Measurements from ENCODE around the gene ZNF830. TPM values are rescaled to one million over a fixed set of nuclear protein-coding genes. Genes with fewer than 3 reads are reported as not detected.

The ZNF830 gene
- total RNA-seq, 1 experiment from 2014 or later: 21.6 TPM

DNA sequence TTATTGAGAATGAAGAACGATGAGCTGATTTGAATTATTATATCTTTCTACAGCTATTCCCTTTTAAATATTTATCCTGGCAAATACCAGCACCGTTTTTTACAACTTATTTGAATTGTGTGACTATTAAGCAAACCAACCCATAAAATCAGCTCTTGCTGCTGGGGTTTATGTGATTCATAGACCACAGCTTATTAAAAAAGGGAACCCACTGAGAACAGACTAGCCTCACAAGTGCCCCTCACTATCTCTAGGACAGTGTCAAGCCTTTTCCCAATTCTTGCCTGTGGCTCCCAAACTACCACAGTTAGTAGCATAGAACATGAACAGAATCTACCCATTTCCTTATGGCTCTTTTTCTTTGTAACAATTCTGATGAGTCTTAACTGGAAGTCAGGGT, 12.8 kb downstream of the ZNF830 start:
- no peak for TF ChIP-seq CTCF (IDR thresholded peaks at IDR 0.05; ENCODE audit: unreplicated experiment)

DNA sequence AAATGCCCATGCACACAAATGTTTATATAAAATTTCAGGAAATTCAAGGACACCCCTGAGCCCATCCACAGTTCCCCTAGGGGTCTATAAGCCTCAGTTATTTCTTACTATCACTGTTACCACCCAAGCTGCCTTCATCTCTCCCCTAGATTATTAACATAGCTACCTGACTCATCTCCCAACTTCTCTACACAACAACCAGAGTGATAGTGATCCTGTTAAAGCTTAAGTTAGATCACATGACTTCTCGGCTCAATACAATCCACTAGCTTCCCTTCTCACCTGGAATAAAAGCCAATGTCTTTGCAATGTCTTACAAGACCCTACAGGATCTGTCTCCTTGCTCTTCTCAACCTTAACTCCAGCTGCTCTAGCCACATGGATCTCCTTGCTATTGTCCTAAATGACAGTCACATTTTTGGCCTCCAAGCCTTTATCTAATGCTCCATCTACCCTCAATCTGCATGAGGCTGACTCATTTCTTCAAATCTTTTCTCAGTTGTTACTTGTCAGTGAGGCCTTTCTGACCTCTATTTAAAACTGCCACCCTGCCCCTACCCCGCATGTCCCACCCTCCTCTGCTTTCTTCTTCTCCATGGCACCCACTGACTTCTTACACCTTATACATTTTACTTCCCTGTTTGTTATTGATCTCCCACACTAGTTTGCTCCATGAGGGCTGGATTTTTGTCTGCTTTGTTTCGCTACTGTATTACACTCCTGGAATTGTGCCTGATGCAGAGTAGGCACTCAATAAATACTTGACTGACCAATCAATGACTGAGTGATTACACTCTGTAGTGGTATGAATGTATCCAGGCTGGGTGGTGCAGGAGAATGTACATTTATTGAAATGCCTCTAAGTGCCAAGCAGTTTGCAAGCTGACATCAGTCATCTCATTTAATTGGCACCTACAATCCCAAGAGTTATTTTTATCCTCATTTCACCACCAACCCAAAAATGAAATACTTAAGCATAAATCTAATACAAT, 13.8 kb downstream of the ZNF830 start:
- no peak for TF ChIP-seq CTCF (IDR thresholded peaks at IDR 0.05; ENCODE audit: unreplicated experiment)
- H3K27me3 Mint-ChIP-seq (ENCODE audit: insufficient read depth, unreplicated experiment): no peaks in the 10 kb centered on the region
- H3K36me3 Mint-ChIP-seq (ENCODE audit: insufficient read depth, unreplicated experiment): no peaks in the 10 kb centered on the region
- ChIA-PET POLR2A (interaction anchor here (1.1 to 1.4 kb wide), 3 partner anchors 7 to 89 kb away, joined by 3 to 7 read pairs (median 4); partner anchors contain the start of genes CCT6B and ZNF830), CTCF (interaction anchor here (0.6 to 2.0 kb wide), 3 partner anchors 145 to 555 kb away, joined by 3 to 6 read pairs (median 3); partner anchors contain the start of gene RAD51D)
- BruUV-seq (replicated peaks): no TSS peak
- H3K4me1 Mint-ChIP-seq (ENCODE audit: insufficient read depth, unreplicated experiment): peaks cover 9% of the 10 kb centered on the region
- no peaks in the 10 kb centered on the region for H3K9me3 Mint-ChIP-seq (ENCODE audit: unreplicated experiment)
- H3K4me3 Mint-ChIP-seq (ENCODE audit: unreplicated experiment): no peak overlapping the region
- DNase-seq (ENCODE audit: unreplicated experiment): no peak
- intact Hi-C loops (cut with micrococcal nuclease): no loop called here
- H3K27ac Mint-ChIP-seq (ENCODE audit: low read depth, unreplicated experiment): no peak overlapping the region

More for the DNA sequence above, 12.8 kb downstream of the ZNF830 start:
- Mint-ChIP-seq H3K4me1 (ENCODE audit: insufficient read depth, unreplicated experiment) (peaks cover under 1% of the 10 kb centered on the region), H3K4me3 (ENCODE audit: unreplicated experiment) (no peak overlapping the region), H3K27me3 (ENCODE audit: insufficient read depth, unreplicated experiment) (no peaks in the 10 kb centered on the region), H3K36me3 (ENCODE audit: insufficient read depth, unreplicated experiment) (no peaks in the 10 kb centered on the region), H3K27ac (ENCODE audit: low read depth, unreplicated experiment) (no peak overlapping the region), H3K9me3 (ENCODE audit: unreplicated experiment) (no peaks in the 10 kb centered on the region)
- ChIA-PET POLR2A (interaction anchor here (1.0 to 1.4 kb wide), 5 partner anchors 8 to 90 kb away, joined by 3 to 7 read pairs (median 3); partner anchors contain the start of genes CCT6B and ZNF830), CTCF (interaction anchor here (0.5 to 2.0 kb wide), 4 partner anchors 146 to 772 kb away, joined by 3 to 6 read pairs (median 3); partner anchors contain the start of gene RAD51D)
- no peak for DNase-seq (ENCODE audit: unreplicated experiment)
- intact Hi-C loops (cut with micrococcal nuclease): no loop called here
- BruUV-seq (replicated peaks): no TSS peak

GRCh38 chr17:34979153-34979552, 17.8 kb downstream of the ZNF830 start:
- no peak for DNase-seq (ENCODE audit: unreplicated experiment)
- TF ChIP-seq CTCF (IDR thresholded peaks at IDR 0.05; ENCODE audit: unreplicated experiment): no peak
- H3K4me3 Mint-ChIP-seq (ENCODE audit: unreplicated experiment): peak overlapping the region; percentile 75
- peaks cover 27% of the 10 kb centered on the region for H3K4me1 Mint-ChIP-seq (ENCODE audit: insufficient read depth, unreplicated experiment)
- CTCF ChIA-PET: interaction anchor here (0.5 to 1.0 kb wide), 6 partner anchors 88 to 437 kb away, joined by 3 to 5 read pairs (median 3); no protein-coding TSS in a partner anchor
- intact Hi-C loops (cut with micrococcal nuclease): no loop called here
- POLR2A ChIA-PET: interaction anchor here (0.5 to 6.1 kb wide), 5 partner anchors 11 to 130 kb away, joined by 3 to 53 read pairs (median 15); partner anchors contain the start of genes CCT6B, RFFL and ZNF830
- H3K36me3 Mint-ChIP-seq (ENCODE audit: insufficient read depth, unreplicated experiment): peaks cover 11% of the 10 kb centered on the region
- no TSS peak for BruUV-seq (replicated peaks)
- peak overlapping the region; percentile 89 for H3K27ac Mint-ChIP-seq (ENCODE audit: low read depth, unreplicated experiment)
- no peaks in the 10 kb centered on the region for H3K27me3 Mint-ChIP-seq (ENCODE audit: insufficient read depth, unreplicated experiment)
- no peaks in the 10 kb centered on the region for H3K9me3 Mint-ChIP-seq (ENCODE audit: unreplicated experiment)
